IgD-negative memory B cell (primary cell): Measurements from ENCODE around the gene PPARG. TPM values are rescaled to one million over a fixed set of nuclear protein-coding genes. Genes with fewer than 3 reads are reported as not detected.
A peak's percentile ranks its signal among the peaks of the same experiment; 100 is the strongest.
"Not testable (repeated sequence)": the region's sequence is repeated elsewhere in the genome, so short reads cannot be mapped to it uniquely, and the experiment has no call there.

Source experiments
- H3K27ac Mint-ChIP-seq, 3 donors: one replicate each; pipeline ENCODE4 v1.8.0; 2020 to 2022; ENCODE audit warnings: mild to moderate bottlenecking in 3 of 3, mixed read lengths in 3 of 3, moderate library complexity in 1 of 3
- H3K27me3 Mint-ChIP-seq: one replicate; pipeline ENCODE4 v1.8.0; 2021; ENCODE audit warnings: mixed read lengths
- H3K36me3 Mint-ChIP-seq: one replicate; pipeline ENCODE4 v1.8.0; 2020; ENCODE audit warnings: mild to moderate bottlenecking, mixed read lengths
- H3K4me1 Mint-ChIP-seq, 3 donors: one replicate each; pipeline ENCODE4 v1.8.0; 2020 to 2022; ENCODE audit warnings: mixed read lengths in 3 of 3, mild to moderate bottlenecking in 1 of 3
- H3K4me3 Mint-ChIP-seq, 4 donors: one replicate each; pipeline ENCODE4 v1.8.0; 2020 to 2022; ENCODE audit warnings: mild to moderate bottlenecking in 4 of 4, mixed read lengths in 4 of 4, moderate library complexity in 3 of 4
- H3K9me3 Mint-ChIP-seq, 3 donors: one replicate each; pipeline ENCODE4 v1.8.0; 2020 to 2021; ENCODE audit warnings: mixed read lengths in 3 of 3, mild to moderate bottlenecking in 1 of 3
- polyA plus RNA-seq: library from polyadenylated mRNA; unstranded; fragments of 300-500 nt; fragmentation: Illumina TruSeq; gene quantifications from one replicate; pipeline ENCODE4 v1.2.3, GENCODE V29; 2021

PPARG gene
- polyA plus RNA-seq, 1 donor from 2014 or later, result not detected

GRCh38 chr3:12446298-12446697 lies 157.4 kb downstream of the PPARG start:
- H3K27me3 Mint-ChIP-seq, result peaks cover 7% of the 10 kb centered on the region
- no peak overlapping the region for H3K27ac Mint-ChIP-seq
- H3K4me1 Mint-ChIP-seq, result peaks cover 0 to 1% (median 0%) of the 10 kb centered on the region in 3 donors
- H3K9me3 Mint-ChIP-seq, result peaks cover 0 to 2% (median 0%) of the 10 kb centered on the region in 3 donors
- H3K4me3 Mint-ChIP-seq, result no peak overlapping the region
- H3K36me3 Mint-ChIP-seq, result no peaks in the 10 kb centered on the region

DNA sequence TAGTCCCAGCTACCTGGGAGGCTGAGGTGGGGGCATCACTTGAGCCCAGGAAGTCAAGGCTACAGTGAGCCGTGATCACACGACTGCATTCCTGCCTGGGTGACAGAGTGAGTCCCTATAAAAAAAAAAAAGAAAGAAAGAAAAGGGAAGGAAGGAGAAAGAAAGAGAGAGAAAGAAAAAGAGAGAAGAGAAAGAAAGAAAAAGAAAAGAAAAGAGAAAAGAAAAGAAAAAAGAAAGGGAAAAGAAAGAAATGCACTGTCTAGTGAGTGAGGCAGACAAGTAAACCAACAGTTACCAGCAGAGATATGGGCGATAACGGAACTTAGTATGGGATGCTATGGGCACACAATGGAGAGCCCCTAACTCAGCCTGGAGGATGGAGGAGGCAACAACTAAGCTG lies 158.2 kb downstream of the PPARG start:
- Mint-ChIP-seq H3K9me3 (peaks cover 0 to 3% (median 0%) of the 10 kb centered on the region in 3 donors), H3K27ac (no peak overlapping the region), H3K4me3 (no peak overlapping the region), H3K27me3 (peaks cover 7% of the 10 kb centered on the region), H3K36me3 (no peaks in the 10 kb centered on the region), H3K4me1 (peaks cover 0 to 1% (median 0%) of the 10 kb centered on the region in 3 donors)

DNA sequence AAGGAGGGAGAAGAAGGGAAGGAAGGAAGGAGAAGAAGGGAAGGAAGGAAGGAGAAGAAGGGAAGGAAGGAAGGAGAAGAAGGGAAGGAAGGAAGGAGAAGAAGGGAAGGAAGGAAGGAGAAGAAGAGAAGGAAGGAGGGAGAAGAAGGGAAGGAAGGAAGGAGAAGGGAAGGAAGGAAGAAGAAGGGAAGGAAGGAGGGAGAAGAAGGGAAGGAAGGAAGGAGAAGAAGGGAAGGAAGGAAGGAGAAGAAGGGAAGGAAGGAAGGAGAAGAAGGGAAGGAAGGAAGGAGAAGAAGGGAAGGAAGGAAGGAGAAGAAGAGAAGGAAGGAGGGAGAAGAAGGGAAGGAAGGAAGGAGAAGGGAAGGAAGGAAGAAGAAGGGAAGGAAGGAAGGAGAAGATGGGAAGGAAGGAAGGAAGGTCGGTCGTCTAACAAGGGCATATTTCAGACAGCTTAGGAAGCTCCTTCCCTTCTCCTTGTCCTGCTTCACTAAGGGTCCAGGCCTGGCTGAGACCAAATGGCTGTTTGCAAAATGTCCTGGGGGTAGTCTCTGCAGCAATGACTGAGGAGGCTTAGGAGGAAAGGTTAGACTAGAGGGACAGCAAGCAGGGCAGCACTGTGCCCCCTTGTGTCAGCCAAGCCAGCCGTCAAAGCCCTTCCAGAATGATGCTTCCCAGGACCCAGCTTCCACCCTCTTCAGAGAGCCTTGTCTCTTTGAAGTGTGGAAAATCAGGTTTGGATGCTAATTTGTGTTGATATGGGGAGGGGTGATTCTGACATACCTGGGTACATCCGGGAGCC lies 159.7 kb downstream of the PPARG start:
- H3K27ac Mint-ChIP-seq, H3K4me3 Mint-ChIP-seq, H3K4me1 Mint-ChIP-seq, H3K36me3 Mint-ChIP-seq, H3K9me3 Mint-ChIP-seq, H3K27me3 Mint-ChIP-seq: not testable (repeated sequence)

GRCh38 chr3:12449889-12450682 lies 161.2 kb downstream of the PPARG start:
- Mint-ChIP-seq H3K4me1 (peaks cover 0 to 2% (median 0%) of the 10 kb centered on the region in 3 donors), H3K36me3 (no peaks in the 10 kb centered on the region), H3K27me3 (no peaks in the 10 kb centered on the region), H3K27ac (no peak overlapping the region), H3K4me3 (no peak overlapping the region), H3K9me3 (peaks cover 0 to 3% (median 0%) of the 10 kb centered on the region in 3 donors)

GRCh38 chr3:12451481-12451880 lies 162.6 kb downstream of the PPARG start:
- no peaks in the 10 kb centered on the region for H3K36me3 Mint-ChIP-seq
- H3K27ac Mint-ChIP-seq, result peak overlapping the region in 1 of 3 donors; percentile 4
- H3K9me3 Mint-ChIP-seq, result peaks cover 0 to 3% (median 0%) of the 10 kb centered on the region in 3 donors
- H3K27me3 Mint-ChIP-seq, result no peaks in the 10 kb centered on the region
- H3K4me1 Mint-ChIP-seq, result peaks cover 0 to 3% (median 0%) of the 10 kb centered on the region in 3 donors
- H3K4me3 Mint-ChIP-seq, result no peak overlapping the region

DNA sequence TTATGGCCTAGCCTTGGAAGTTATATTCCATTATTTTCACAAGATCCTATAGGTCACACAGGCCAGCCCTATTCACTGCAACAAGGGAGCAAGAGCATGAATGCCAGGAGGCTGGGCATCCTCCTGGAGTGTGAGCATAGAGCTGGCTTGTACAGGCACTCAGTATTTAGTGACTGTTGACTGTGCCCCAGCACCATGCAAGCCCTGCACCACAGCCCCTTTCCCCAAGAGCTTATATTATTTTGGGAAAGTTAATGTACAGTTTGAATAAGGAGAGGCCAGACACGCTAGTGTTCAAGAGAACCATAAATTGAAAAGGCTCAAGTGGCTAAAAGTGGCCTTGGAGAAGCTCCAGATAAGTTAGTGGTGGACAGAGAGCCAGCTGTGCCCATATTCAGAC lies 163.1 kb downstream of the PPARG start:
- peaks cover 0 to 3% (median 0%) of the 10 kb centered on the region in 3 donors for H3K9me3 Mint-ChIP-seq
- H3K27ac Mint-ChIP-seq, result peak overlapping the region in 1 of 3 donors; percentile 4
- H3K27me3 Mint-ChIP-seq, result no peaks in the 10 kb centered on the region
- no peaks in the 10 kb centered on the region for H3K36me3 Mint-ChIP-seq
- no peak overlapping the region for H3K4me3 Mint-ChIP-seq
- H3K4me1 Mint-ChIP-seq, result peaks cover 0 to 3% (median 0%) of the 10 kb centered on the region in 3 donors

- Mint-ChIP-seq H3K27me3 (no peaks in the 10 kb centered on the region), H3K4me1 (peaks cover 0 to 2% (median 0%) of the 10 kb centered on the region in 3 donors), H3K4me3 (no peak overlapping the region), H3K36me3 (no peaks in the 10 kb centered on the region), H3K9me3 (peaks cover 0 to 3% (median 0%) of the 10 kb centered on the region in 3 donors), H3K27ac (no peak overlapping the region)
These were observed 163.8 kb downstream of the PPARG start for GRCh38 chr3:12452361-12453330.

DNA sequence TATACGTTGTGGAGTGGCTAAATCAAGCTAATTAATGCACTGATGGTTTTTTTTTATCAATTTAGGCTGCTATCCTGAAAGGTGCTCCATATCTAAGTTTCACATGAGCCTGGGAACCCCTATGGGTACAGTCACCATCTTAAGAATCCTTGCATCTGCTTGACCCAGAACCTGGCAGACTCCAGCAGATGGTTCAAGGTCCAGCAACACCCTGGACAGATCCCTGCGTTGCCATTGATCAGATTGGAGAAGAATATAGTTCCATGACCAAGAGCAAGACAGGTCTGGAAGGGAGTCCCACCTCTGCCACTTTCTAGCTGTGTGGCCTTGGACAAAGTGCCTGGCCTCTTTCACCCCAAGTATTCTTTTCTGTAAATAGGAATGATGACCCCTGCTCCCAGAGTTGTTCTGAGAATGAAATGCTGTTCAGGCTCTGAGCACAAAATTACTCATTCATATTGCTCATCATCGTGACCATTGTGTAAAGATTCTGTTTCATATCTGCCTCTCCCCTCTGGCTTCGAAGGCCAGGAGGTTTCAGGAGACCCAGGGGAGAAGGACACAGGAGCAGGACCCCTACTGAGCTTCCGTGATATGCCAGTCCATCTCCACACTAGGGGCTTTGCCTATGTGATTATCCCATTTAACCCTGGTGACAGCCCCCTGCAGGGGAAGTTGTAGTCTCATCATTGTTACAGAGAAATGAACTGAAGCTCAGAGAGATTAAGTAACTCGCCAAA lies 165.4 kb downstream of the PPARG start:
- Mint-ChIP-seq H3K4me3 (no peak overlapping the region), H3K27ac (no peak overlapping the region), H3K27me3 (no peaks in the 10 kb centered on the region), H3K4me1 (peaks cover 0 to 2% (median 0%) of the 10 kb centered on the region in 3 donors), H3K9me3 (peaks cover 0 to 3% (median 0%) of the 10 kb centered on the region in 3 donors), H3K36me3 (no peaks in the 10 kb centered on the region)

DNA sequence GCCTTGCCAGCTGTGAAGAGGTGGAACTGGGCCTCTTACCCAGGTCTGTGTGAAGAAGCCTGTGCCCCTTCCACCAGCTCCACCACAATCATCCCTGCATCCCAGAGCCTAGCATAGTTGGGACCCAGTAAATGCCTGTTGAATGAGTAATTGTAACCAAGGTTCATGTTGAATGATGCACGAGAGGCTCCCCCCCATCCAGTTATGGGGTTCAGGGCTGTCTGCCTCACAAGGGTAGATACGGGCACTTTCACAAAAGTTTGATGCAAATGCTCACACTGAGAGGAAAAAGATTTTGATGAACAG lies 165.9 kb downstream of the PPARG start:
- Mint-ChIP-seq H3K27me3 (no peaks in the 10 kb centered on the region), H3K36me3 (no peaks in the 10 kb centered on the region), H3K4me3 (no peak overlapping the region), H3K27ac (no peak overlapping the region), H3K9me3 (peaks cover 0 to 3% (median 0%) of the 10 kb centered on the region in 3 donors), H3K4me1 (peaks cover 0 to 2% (median 0%) of the 10 kb centered on the region in 3 donors)

DNA sequence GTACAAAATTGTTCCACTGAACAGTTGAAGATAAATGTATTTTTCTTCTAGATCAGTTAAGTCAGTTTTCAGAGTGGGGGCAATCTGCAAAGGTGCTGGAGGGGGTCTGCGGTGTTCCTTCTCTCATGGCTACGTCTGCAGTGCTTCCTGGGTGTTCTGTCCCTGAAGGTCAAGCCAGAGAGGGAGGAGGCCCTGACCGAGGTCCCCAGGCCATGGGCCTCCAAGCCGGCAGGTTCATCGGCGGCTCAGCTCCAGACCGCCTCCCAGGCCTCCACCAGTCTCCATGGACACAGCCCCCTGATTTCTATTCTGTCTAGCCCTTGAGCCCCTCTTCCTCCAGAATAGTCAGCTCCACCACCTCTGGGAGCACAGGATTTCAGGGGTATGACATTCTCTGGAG lies 166.9 kb downstream of the PPARG start:
- peaks cover 0 to 3% (median 0%) of the 10 kb centered on the region in 3 donors for H3K9me3 Mint-ChIP-seq

GRCh38 chr3:12456441-12456840 lies 167.6 kb downstream of the PPARG start:
- H3K9me3 Mint-ChIP-seq, result no peaks in the 10 kb centered on the region
- H3K4me3 Mint-ChIP-seq, result no peak overlapping the region
- H3K27ac Mint-ChIP-seq, result no peak overlapping the region
- H3K36me3 Mint-ChIP-seq, result no peaks in the 10 kb centered on the region
- no peaks in the 10 kb centered on the region for H3K27me3 Mint-ChIP-seq
- peaks cover 0 to 2% (median 0%) of the 10 kb centered on the region in 3 donors for H3K4me1 Mint-ChIP-seq

More for the DNA sequence above, 166.9 kb downstream of the PPARG start:
- peaks cover 0 to 2% (median 0%) of the 10 kb centered on the region in 3 donors for H3K4me1 Mint-ChIP-seq
- no peaks in the 10 kb centered on the region for H3K36me3 Mint-ChIP-seq
- no peak overlapping the region for H3K27ac Mint-ChIP-seq
- H3K27me3 Mint-ChIP-seq, result no peaks in the 10 kb centered on the region
- no peak overlapping the region for H3K4me3 Mint-ChIP-seq

- H3K27ac Mint-ChIP-seq, H3K36me3 Mint-ChIP-seq, H3K27me3 Mint-ChIP-seq, H3K4me1 Mint-ChIP-seq, H3K4me3 Mint-ChIP-seq, H3K9me3 Mint-ChIP-seq: not testable (repeated sequence)
These were observed 168.5 kb downstream of the PPARG start for GRCh38 chr3:12457380-12457779.

GRCh38 chr3:12458901-12459300 lies 170.0 kb downstream of the PPARG start:
- Mint-ChIP-seq H3K36me3 (no peaks in the 10 kb centered on the region), H3K4me3 (no peak overlapping the region), H3K9me3 (no peaks in the 10 kb centered on the region), H3K27ac (no peak overlapping the region), H3K4me1 (peaks cover 0 to 2% (median 0%) of the 10 kb centered on the region in 3 donors), H3K27me3 (no peaks in the 10 kb centered on the region)

GRCh38 chr3:12460127-12460526 lies 171.3 kb downstream of the PPARG start:
- peaks cover 0 to 2% (median 0%) of the 10 kb centered on the region in 3 donors for H3K9me3 Mint-ChIP-seq
- H3K4me1 Mint-ChIP-seq, result peaks cover 0 to under 1% (median 0%) of the 10 kb centered on the region in 3 donors
- H3K36me3 Mint-ChIP-seq, result no peaks in the 10 kb centered on the region
- no peak overlapping the region for H3K4me3 Mint-ChIP-seq
- no peak overlapping the region for H3K27ac Mint-ChIP-seq
- H3K27me3 Mint-ChIP-seq, result no peaks in the 10 kb centered on the region
